PFSK-1 (cell line): ENCODE data around the gene NDUFS6.

Experiments used
- POLR2AphosphoS5 ChIP-seq: IDR thresholded peaks from 2 replicates; pipeline ENCODE4 v1.6.1; 2012; ENCODE audit warnings: low read depth, mild to moderate bottlenecking, control low read depth, low read length, moderate library complexity
- REST ChIP-seq, 2 experiments: IDR thresholded peaks; 2 replicates each; pipeline versions ENCODE4 v1.6.1 to v1.8.0; 2011 to 2012; ENCODE audit warnings: low read depth in 2 of 2, low read length in 2 of 2, control low read depth in 1 of 2, inconsistent platforms in 1 of 2, mild to moderate bottlenecking in 1 of 2, moderate library complexity in 1 of 2; ENCODE audit not compliant: insufficient read depth in 1 of 2
- SIN3A ChIP-seq: IDR thresholded peaks from 2 replicates; pipeline ENCODE4 v1.6.1; 2012; ENCODE audit warnings: mild to moderate bottlenecking, low read length, moderate library complexity, borderline replicate concordance; ENCODE audit not compliant: insufficient read depth
- TAF1 ChIP-seq: IDR thresholded peaks from 2 replicates; pipeline ENCODE4 v1.6.1; 2012; ENCODE audit warnings: low read length, control low read depth, borderline replicate concordance; ENCODE audit not compliant: insufficient read depth

- TF ChIP-seq REST (IDR thresholded peaks at IDR 0.05; ENCODE audit: insufficient read depth in 1 of 2, low read depth in 2 of 2, low read length in 2 of 2) (no peak), TAF1 (no peak), SIN3A (no peak), POLR2AphosphoS5 (no peak)
Measured at GRCh38 chr5:1797103-1797800, 4.0 kb upstream of the NDUFS6 start.
